Erythroblast (primary cell): ENCODE results near the gene ATG7.
"Not testable (repeated sequence)": the region's sequence is repeated elsewhere in the genome, so short reads cannot be mapped to it uniquely, and the experiment has no call there.

Experiments
- DNase-seq, 2 experiments: peaks; one replicate each; lab custom pipeline; 2025; lab: John Stamatoyannopoulos, UW
- GATA1 ChIP-seq: IDR thresholded peaks from 2 replicates; pipeline ENCODE4 v1.6.1; 2011; ENCODE audit warnings: low read depth, mild to moderate bottlenecking, control low read depth, low read length, moderate library complexity
- POLR2A ChIP-seq: IDR thresholded peaks from 2 replicates; pipeline ENCODE4 v1.6.1; 2011; ENCODE audit warnings: mild to moderate bottlenecking, low read length

Gene ATG7

DNA sequence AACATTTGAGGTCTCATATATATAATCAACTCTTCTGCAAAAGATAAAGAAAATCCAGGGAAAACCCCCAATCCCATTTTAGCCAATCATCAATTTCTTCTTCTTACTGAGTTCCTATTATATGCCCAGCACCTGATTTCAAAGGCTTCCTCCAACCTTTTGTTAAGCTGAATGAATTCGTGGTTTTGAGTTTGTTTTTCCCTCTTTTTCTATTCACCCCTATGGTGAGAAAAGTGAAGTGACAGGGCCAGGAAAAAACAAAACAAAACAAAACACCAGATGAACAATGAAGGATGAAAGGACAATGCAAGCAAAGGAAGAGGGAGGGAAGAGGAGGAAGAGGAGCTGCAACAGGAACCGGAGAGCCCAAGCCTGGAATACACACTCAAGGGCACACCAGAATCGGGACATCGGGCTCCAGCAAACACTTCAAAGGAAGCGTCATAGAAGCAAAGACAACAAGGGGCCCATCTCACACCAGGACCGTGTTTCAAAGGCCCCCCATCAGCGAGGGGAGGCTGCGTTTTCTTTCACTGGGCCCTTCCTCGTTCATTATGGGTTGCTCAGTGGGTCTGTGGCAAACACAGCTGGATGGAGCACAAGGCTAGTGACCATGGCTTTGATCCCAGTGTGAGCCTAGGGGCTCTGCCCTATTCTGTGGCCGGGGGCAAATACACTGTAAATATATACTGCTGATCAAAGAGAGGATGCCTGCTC is 321.3 kb downstream of the ATG7 start:
- no peak for DNase-seq
- TF ChIP-seq POLR2A (no peak), GATA1 (no peak)

DNA sequence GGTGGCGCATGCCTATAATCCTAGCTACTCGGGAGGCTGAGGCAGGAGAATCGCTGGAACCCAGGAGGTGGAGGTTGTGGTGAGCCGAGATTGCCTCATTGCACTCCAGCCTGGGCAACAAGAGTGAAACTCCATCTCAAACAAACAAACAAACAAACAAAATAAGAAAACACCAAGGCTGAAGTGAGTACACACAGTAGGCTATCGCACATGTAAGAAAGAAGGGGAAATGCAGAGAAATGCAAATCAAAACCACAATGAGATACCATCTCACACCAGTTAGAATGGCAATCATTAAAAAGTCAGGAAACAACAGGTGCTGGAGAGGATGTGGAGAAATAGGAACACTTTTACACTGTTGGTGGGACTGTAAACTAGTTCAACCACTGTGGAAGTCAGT is 322.8 kb downstream of the ATG7 start:
- DNase-seq: not testable (repeated sequence)

DNA sequence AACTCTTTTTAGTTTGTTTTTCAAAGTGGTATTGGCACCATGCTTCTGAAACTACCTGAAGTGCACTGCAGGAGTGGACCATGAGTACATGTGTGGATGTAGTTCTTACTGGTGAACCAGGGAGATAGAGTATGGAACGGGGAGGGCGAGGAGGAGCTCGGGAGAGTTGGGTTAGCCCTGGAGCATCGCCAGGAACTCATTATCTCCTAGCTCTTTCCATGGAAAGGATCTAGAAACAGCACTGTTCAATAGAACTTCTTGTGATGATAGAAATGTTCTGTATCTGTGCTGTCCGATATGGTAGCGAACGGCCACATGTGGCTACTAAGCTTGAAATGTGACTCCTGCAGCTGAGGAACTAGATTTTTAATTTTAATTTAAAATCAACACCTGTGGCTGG is 324.2 kb downstream of the ATG7 start:
- TF ChIP-seq POLR2A (no peak), GATA1 (no peak)
- no peak for DNase-seq

DNA sequence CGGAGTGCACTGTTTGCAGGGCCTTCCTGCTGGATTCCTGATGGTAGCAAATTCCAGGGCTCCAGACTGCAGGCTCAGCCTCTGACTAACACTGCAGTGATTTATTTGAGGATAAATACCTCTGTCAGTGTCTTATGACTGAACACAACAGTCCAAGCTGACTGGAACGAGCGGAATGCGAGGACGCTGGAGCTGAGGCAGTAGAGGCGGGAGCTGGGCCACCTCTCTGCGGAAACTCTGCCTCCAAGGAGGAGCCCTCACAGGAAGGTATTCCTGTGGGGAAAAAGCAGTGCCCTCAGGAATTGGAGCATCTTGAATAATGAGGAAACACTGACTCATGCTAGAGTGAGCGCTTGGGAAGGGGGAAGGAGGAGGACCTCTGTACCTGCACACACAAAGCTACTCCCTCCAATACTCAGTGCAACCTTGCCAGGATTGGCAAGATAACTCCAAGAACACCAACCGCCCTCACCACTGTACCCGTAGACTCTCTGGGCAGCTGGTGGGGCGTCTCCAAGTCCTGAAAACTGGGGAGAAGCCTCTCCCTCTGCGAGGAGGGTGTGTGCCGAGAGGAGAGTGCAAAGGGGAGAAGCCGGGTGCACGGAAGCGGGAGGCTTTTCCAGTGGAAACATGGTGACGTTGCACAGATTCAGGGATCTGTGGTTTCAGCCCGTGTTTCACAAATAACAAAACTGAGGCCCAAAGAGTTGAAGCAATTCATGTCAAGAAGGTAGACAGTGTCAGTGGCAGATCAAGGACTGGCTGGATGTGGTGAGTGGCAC is 328.5 kb downstream of the ATG7 start:
- TF ChIP-seq GATA1: no peak
- no peak for TF ChIP-seq POLR2A
- DNase-seq: no peak

DNA sequence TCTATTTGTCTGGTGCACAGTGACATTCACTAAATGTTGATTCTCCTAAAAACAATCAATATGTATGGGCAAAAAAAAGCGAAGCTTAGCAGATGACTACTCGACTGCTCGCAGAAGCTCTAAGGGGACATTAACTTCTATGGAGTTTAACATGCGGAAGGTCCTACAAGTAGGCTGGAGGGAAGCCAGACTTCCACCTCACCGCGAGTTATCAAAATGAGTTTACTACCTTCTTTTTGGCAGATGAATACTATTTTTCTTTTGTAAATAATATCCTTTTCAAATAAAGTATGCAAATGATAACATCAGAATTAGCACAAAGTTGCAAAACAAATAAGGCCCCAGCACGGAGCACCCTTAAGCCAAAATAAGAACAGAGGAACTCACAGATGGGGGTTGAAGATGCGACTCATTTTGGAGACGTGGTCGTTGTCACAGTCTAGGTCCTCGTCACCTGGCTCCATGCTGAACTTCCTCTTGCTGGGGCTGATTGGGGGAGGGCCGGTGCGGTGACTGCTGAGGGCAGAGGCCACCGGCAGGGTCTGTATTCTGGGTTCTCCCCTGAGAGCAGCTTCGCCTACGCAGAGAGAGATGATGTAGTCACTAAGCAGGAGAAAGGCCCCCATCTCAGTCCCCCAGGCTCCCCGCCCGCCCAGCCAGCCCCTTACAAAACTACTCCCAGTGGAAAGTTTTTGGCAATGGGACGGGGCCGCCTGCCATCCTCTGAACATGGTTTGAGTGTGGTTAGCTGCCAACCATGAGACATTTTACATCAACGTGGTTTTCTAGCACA is 329.4 kb downstream of the ATG7 start:
- no peak for DNase-seq
- TF ChIP-seq POLR2A (no peak), GATA1 (no peak)

DNA sequence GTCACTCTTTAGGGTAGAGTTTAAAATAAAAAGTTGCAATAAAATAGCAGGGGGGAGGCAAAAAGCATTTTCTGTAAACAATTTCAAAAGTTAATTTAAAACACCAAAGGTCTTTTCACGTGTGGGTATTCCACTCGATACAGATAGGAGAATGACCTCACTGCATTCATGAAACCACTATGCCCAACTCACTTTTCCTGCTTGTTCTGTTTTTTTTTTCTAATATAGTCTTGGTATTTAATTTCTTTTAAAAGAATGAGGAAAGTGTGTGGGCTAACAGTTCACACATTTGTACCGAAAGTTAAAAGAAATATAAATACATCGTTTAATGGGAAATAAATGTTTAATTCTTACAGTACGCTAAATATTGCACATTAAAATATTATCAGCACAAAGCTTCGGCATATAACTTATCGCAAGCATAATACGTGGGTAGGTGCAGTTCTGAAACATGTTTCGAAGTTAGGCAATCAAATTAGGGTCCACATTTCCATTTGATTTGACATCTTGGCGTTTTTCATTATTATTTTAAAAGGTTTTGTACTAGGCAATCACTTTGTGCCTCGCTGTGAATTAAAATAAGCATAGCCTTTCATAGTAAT is 330.1 kb downstream of the ATG7 start:
- TF ChIP-seq POLR2A: no peak
- TF ChIP-seq GATA1: no peak
- no peak for DNase-seq

DNA sequence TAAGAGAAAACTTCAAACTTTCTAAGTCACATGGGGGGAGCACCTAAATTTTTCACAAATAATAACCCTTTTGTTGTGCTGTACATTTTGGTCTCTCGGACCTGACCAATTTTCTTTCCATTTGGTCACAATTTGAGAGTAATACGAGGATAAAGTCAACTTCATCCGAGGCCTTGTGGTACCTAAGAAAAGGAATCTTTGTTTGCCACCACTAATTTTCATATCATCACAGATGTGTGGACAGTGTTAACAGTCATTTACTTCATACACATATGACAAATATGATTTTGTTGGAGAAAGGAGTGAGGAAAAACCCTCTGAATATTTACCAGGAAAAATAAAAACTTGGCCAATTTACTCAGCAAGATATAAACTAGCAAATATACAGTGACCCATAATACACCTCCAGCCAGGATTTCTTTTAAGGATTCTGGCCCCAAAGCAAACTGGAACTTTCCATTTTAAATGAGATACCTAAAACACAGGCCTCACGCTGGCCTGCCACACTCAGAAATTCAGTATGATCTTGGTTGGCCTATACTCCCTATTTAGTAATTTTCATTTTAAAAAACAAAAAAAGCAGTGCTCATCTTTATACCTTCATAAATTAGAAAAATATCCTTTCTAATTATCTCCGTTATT is 330.8 kb downstream of the ATG7 start:
- TF ChIP-seq POLR2A: no peak
- no peak for TF ChIP-seq GATA1
- no peak for DNase-seq

DNA sequence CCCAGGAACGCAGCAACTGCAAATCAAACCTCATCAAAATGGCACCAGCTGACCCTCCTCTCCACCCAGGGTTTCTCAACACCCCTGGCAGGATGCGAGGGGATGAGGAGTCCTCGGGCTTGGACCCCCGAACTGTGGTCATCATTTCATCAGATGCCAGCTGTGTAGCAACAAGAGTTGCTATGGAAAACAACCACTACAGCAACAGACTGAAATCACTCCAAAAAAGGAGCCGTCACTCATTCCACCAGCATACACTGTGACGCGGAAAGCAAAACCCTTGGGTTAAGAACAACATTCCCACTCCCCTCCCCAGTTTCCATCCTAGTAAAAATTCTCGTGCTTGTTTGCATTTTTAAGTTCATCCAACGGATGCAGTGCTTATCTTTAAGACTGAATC is 331.4 kb downstream of the ATG7 start:
- TF ChIP-seq POLR2A (no peak), GATA1 (no peak)
- no peak for DNase-seq

DNA sequence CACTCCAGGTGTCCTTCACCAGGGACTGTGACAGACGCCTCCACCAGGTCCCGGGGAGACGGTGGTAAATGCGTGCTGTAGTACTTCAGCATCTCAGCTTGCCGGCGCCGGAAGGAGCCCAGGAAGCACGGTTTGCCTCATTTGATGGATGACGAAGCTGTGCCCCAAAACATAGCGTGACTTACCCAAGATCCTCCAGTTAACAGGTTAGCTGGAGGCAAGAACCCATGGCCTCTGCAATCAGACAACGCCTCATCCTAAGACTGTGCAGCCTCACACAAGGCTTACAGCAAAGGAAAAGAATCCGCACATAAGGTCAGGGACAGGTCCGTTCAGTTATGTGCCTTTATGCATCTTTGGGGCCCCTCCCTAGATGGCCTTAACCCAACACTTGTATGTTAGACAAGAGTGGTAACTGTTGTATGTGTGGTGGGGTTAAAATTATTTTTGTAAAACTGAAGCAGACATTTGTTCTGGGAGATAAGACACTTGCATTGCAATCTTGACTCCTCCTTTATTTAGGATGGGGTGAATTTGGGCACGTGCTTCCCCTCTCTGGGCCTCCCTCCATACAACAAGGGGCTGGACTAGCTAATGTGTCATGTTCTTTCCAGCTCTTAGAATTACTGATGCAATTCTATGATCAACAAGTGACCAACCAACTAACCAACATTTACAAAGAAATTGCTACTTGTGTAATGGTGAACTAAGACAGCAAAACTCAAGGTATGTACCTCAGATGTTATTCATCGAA is 332.1 kb downstream of the ATG7 start:
- peak; percentile 82 to 89 for DNase-seq
- TF ChIP-seq POLR2A: peak; percentile 64
- TF ChIP-seq GATA1: no peak

DNA sequence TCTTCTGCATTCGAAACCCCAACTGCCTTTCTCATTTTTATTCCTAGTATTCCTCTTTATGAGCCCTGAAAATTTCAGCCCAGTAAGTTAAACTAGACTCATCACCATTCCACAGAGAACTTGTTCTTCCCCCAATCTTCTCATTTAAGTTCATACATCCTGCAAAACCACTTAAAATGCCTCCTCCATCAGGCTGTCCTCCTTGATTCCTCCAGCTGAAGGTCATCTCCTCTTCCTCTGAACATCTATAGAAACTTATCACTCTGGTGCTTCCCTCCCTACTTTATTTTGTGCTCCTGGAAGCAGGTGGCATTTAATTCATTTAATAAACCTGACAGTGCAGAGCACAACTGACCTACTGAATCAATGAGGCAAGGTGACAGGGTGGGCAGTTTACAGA is 333.2 kb downstream of the ATG7 start:
- TF ChIP-seq POLR2A (no peak), GATA1 (no peak)
- DNase-seq: no peak

DNA sequence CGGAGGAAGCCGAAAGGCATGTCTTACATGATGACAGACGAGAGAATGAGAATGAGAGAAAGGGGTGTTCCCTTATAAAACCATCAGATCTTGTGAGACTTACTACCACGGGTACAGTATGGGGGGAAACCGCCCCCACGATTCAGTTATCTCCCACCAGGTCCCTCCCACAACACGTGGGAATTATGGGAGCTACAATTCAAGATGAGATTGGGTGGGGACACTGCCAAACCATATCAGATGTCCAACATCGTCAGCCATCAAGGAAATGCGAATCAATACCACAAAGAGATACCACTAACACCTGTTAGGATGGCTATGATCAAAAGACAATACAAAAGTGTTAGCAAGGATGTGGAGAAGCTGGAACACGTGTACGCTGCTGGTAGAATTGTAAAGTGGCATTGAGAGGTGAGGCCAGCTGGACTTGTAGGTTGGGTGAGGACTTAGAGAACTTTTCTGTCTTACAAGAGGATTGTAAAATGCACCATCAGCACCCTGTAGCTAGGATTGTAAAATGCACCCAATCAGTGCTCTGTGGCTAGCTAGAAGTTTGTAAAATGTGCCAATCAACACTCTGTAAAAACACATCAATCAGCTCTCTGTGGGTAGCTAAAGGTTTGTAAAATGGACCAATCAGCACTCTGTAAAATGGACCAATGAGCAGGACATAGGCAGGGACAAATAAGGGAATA is 334.0 kb downstream of the ATG7 start:
- DNase-seq: peak; percentile 18 to 34
- TF ChIP-seq POLR2A (no peak), GATA1 (no peak)

DNA sequence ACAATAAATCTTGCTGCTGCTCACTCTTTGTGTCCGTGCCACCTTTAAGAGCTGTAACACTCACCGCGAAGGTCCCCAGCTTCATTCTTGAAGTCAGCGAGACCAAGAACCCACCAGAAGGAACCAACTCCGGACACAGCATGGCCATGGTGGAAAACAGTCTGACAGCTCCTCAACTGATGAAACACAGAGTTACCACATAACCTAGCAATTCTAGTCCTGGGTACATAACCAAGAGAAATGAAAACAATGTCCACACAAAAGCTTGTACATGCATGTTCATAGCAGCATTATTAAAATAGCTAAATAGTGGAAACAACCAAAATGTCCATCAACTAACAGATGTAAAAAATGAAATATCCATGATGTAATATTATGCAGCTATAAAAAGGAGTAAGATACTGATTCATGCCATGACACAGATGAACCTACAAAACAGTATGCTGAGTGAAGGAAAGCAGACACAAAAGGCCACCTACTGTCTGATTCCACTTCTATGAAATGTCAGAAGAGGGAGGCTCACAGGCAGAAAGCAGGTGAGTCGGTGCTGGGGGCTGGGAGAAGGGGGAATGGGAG is 334.8 kb downstream of the ATG7 start:
- TF ChIP-seq GATA1 (no peak), POLR2A (no peak)
- no peak for DNase-seq
